PC-3 (cell line): ENCODE data around the gene ING3.

Source experiments
- EZH2phosphoT487 ChIP-seq: fragments of 300-600 bp; sonication (generic); IDR thresholded peaks from 2 replicates; pipeline ENCODE4 v1.6.1; 2018; ENCODE audit warnings: mild to moderate bottlenecking, antibody characterized with exemption, low read length, borderline replicate concordance
- TF ChIP-seq, protein P1 (sequence below): fragments of 300-600 bp; sonication (generic); conservative IDR thresholded peaks from 2 replicates; pipeline ENCODE4 v1.5.1; 2017; ENCODE audit warnings: antibody characterized with exemption, low read depth, mild to moderate bottlenecking, low read length

GRCh38 chr7:121024611-121025010 is 74.0 kb downstream of the ING3 start:
- TF ChIP-seq, protein P1, sequence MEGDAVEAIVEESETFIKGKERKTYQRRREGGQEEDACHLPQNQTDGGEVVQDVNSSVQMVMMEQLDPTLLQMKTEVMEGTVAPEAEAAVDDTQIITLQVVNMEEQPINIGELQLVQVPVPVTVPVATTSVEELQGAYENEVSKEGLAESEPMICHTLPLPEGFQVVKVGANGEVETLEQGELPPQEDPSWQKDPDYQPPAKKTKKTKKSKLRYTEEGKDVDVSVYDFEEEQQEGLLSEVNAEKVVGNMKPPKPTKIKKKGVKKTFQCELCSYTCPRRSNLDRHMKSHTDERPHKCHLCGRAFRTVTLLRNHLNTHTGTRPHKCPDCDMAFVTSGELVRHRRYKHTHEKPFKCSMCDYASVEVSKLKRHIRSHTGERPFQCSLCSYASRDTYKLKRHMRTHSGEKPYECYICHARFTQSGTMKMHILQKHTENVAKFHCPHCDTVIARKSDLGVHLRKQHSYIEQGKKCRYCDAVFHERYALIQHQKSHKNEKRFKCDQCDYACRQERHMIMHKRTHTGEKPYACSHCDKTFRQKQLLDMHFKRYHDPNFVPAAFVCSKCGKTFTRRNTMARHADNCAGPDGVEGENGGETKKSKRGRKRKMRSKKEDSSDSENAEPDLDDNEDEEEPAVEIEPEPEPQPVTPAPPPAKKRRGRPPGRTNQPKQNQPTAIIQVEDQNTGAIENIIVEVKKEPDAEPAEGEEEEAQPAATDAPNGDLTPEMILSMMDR: no peak
- TF ChIP-seq EZH2phosphoT487: no peak
